GM21447 (cell line): ENCODE results near the gene DCHS2.

Source experiments
- ATAC-seq: cut with Tn5 transposase; IDR thresholded peaks from one replicate; pipeline ENCODE4 v1.9.1; 2021; ENCODE audit not compliant: unreplicated experiment

The DCHS2 gene

DNA sequence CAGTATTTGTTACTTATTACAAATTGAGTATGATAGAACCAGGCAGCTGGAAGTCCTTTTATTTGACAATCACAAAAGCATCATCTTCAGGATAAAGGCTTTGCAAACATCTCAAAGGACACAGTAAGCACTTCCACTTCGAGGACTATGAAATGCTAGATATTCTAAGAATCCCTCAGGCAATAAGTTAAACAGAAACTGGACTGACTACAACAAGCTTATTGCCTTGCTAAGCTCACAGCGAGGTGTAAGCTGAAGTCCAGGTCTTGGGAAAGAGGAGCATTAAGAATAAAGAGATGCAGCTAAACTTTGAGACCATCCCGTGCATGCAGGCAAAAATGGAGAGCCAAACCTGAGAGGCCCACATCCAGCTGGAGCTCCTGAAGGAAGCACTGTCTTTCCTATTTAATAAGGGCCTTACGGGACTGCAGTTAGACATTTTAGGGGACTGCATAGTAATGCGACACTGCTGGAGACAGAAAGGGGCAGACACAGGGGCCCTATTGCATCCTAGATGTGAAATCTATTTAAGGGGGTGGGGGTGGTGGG lies 38.7 kb downstream of the DCHS2 start:
- ATAC-seq = no peak

DNA sequence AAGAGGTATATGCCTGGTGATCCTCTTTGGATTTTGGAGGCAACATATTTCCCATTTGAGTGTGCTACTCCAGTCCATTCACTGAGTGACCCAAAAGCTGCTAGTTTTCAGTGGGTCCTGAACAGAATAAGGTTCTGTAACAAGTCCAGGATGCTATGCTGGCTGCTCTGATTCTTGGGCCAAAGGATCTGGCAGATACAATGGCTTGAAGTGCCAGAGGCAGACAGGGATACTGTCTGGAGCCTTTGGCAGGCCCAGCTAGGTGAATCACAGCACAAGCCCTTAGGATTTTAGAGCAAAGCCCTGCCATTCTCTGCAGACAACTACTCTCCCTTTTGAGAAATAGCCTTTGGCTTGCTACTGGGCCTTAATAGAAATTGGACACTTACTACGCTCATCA lies 40.6 kb downstream of the DCHS2 start:
- ATAC-seq = no peak

DNA sequence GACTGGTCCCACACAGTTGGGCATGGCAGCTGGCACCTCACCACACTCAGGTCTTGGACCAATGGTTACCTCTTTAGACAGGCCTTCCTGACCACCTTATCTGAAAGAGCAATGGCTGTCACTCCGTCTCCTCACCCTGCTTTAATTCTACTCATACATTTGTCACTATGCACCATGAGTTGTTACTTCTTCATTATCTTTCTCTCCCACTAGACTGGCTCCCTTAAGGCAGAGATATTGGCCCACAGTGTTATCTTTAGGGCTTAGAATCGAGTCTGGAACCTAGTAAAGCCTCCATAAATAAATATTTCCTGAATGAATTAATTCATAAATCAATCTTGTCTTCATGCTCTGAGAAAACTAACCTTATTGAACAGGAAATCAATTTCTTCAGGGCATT lies 46.6 kb downstream of the DCHS2 start:
- ATAC-seq = no peak

DNA sequence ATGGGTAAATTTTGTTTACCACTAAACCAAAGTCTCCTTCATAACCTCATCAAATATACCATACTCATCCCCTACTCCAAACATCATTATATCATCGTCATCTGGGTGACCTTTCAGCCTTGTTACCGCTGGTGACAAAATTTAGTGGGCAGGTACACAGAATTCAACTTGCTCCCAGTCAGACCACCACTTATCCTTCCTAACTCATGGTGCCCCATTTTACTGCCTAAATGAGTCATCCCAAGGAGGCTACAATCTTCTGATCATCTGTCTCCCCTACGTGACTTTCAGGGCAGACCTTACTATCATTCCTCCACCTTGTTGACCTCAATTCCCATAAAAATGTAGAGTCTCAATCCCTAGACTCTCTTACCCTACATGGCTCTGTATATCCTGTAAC lies 49.6 kb downstream of the DCHS2 start:
- no peak for ATAC-seq

DNA sequence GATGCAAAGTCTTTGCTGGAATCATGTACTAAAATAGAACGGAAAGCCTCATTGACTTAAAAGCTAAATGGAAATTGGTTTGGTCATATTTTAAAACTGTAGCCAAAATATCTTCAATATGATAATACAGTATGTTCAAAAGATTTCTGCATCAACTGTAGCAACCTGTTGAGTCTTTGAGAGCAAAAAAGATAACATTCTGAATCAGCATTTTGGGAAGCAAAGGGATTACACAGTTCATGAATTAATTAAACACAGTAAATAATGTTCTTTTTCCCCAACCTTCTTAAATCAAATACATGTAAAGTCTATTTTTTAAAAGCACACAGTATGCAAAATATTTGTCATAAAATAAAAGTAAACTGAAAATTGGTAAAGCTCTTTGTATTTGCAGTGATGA lies 50.5 kb downstream of the DCHS2 start:
- ATAC-seq = no peak

DNA sequence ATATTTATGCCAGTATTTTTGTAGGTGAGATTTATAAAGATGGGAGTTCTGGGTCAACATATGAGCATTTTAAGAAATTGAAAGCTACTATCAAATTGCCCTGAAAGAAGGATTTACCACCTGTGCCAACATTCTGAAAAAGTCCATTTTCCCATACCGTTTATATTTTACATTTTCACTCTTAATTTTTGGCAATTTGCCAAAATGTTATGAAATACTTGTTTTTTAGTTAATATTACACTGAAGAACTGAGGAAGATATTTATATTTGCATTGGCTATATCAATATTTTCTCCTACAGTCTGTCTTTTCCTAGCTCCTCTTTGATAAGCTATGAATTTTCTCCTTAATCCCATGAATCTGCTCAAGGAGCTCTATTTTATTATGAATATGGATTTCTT lies 52.4 kb downstream of the DCHS2 start:
- no peak for ATAC-seq

DNA sequence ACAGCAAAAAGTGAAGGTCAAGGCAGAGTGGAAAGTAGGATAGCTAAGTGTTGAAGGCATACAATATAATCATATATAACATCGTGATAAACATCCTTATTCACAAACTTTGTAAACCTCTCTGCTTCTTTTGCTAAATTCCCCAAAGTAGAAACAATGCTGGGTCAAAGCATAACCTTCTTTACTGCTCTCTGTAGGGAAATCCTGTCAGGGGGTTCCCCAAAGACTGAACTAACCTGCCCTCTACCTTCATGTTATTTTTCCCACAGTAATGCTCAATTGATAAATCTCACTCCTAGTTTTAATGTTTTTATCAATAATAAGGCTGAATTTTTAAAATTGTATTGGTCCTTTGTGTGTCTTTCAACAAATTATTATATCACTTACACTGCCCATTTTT lies 55.7 kb downstream of the DCHS2 start:
- ATAC-seq = no peak

DNA sequence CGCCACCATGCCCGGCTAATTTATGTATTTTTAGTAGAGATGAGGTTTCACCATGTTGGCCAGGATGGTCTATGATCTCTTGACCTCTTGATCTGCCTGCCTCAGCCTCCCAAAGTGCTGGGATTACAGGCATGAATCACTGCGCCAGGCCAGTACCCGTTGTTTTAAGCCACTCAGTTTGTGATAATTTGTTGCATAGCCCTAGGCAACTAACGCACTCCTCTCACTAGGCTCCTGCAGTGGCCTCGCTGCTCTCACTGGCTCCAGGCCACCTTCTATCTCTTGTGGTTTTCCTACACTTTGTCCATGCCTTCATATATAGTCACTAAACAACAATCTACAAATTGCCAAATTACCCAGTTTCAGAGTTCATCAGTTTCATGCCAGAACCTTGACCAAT lies 58.1 kb downstream of the DCHS2 start:
- no peak for ATAC-seq

DNA sequence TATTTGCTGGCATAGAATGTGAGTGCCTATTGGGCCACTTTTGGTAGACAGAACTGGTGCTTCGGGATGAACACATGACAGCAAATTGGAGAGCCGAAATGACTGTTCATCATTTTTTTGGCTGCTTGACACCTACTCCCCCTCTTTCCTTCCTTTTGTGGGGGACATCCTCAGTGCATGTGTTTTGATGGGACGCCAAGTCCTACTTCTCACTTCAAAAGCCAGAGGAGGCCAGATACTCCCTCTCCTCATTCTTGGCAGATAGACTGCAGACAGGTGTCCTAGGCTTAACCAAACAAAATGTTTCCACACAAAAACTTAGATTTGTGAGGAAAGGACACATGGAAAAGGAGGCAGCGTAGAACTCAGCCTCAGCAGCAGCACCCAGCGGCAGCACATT lies 62.4 kb downstream of the DCHS2 start:
- ATAC-seq = no peak

DNA sequence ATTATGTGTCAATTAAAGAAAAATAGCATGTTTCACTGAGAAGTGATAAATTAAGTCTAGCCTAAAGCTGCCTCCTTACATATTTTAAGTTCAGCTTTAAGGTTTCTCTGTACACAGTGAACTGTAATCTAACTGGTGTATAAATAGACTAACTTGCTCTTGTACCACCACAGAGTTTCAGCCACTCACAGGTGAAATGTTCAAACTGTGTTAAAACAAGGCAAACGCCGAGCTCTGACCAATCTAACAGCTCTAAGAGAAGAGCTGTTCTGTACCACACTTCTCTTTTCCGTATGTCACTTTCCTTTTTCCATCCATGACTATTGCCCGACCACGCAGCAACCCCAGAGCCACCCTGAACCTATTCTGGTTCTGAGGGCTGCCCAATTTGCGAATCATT lies 64.5 kb downstream of the DCHS2 start:
- ATAC-seq = no peak

DNA sequence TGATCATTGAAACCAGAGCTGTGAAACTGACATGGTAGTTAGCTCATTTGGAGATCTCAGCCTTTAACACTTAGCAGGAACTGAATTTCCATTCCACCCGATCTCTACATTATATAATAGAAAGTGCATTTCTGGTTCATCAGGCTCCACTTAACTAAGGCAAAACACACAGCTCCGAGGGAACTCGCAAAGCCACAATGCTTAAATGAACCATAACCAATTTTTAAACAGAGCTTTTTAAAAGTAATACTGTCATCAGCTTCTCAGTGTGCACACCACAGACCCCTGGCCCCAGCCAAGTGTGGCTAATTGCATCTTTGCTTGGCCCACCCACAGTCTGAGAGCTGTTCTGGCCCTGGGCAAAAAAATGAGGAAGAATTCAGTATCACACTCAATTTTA lies 66.1 kb downstream of the DCHS2 start:
- no peak for ATAC-seq

DNA sequence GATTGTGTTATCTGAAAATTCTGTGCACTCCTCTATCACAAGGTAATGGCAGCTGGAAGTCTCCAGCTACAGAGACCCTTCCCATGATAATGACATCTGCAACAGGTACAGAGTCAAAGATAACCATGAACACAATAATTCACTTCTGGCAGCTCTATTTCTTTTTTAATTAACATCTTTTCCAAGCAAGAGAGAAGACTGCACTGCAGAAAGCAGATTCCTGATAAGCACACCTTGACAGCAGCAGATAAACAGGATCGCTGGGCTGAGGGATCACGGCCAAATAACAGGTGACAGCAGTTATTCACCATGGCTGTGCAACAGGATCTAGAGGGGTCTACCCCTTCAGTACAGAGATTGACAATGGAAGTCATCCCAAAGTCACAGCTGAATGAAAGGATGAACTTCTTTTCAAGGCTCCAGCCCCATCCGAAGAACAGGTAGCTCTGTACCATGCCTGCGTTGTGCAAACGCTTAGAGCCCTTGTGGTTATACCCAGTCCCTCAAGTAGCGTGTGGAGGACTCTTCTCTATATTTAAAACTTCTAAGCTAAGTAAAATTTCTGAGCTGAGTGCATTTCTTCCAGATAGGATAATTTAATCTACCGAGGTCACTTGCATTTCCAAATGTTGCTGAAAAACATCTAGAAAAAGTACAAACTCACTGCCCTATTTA lies 66.7 kb downstream of the DCHS2 start:
- ATAC-seq = no peak

DNA sequence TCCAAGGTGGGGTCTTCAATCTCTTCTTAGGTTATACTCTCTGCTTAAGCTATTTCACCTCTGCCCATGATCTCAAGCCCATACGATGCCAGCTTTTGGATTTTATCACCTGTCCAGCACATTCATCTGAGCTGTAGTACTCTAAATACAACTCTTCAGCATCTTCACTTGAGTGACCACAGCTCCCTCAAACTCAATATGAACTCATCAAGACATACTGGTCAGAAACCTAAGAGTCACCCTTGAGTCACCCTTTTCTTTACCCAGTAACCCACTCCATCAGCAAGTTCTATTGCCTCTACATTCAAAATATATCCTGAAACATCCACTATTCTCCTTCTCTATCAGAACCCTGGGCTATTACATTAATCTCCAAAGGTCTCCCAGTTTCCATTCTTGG lies 69.4 kb downstream of the DCHS2 start:
- ATAC-seq = peak; percentile 36

DNA sequence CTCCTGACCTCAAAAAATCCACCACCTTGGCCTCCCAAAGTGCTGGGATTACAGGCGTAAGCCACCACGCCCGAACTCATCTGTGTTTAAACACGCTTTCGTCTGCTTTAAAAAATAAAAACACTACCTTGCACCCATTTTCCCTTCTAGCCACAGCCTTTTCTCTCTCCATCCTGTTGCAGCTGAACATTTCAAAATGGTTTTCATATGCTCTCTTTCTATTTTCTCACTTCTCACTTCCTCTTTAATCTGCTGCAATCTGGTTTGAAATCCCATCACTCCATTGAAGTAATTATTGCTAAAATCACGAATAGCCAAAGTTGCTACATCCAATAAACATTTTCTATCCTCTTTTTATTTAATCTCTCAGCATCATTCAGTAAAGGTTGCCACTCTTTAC lies 70.0 kb downstream of the DCHS2 start:
- ATAC-seq = peak; percentile 49

DNA sequence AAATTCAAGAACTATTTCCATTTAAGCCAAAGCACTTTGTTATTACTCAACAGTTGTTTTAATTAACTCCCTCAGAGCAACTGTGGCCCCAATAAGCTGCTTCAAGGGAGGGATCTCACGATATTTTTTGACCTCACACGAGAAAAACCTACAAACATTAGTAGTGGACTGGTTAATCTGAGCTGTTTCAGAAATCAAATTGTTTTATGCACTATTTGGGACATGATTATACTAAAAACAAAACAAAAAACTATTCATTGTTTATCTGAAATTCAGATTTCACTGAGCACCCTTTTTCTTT lies 74.3 kb downstream of the DCHS2 start:
- no peak for ATAC-seq

DNA sequence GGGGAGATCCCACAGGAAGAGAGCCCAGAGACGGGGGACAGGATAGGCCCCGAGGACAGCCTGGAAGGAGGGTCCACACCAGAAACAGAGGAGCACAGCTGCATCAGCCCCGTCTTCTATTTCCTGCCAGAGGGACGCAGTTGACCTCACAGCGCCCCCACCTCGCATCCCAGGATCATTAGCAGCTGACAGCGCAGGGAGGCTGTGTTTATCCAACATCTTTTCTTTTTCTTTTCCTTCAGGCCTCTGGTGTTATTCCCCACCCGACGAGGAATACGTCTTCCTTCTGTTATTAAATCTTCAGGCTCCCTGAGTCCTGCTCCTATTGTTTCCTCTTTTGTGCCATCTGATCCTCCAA lies 75.4 kb downstream of the DCHS2 start:
- peak; percentile 49 for ATAC-seq

DNA sequence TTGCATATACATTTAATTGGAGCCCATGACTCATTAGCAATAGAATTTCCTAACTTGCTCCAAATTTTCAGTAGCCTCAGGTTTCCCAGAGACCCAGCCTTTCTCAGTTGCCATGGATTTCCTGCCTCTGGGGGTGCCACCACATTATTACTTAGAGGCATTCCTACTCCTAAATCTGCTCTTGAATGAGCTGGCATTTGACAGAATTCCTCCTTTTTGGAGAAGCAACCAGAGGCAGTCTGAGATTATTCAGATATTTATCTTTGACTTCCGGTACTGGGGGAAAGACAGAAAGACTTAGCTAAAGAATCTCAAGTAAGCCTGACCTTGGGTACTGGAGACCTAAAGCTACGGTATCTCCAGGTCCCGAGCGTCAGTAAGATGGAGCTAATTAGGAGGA lies 76.3 kb downstream of the DCHS2 start:
- ATAC-seq = no peak

DNA sequence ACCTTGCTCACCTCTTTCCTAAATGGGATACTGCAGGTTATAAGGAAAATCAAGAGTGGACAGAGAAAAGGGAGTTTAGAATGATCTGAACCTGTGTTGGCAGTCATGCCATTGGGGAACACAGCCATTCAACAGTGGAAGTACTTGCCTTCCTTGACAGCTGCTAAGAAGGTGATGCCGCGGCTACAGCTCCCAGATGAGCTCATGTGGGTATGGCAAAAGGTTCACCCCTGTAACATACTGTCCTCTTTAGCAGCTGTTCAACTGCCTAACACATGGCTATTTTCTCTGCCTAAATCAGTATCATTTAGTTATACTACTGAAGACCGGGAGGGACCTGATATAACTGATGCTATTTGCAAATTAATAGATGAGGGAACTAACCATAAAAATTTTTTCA lies 76.8 kb downstream of the DCHS2 start:
- ATAC-seq = no peak

DNA sequence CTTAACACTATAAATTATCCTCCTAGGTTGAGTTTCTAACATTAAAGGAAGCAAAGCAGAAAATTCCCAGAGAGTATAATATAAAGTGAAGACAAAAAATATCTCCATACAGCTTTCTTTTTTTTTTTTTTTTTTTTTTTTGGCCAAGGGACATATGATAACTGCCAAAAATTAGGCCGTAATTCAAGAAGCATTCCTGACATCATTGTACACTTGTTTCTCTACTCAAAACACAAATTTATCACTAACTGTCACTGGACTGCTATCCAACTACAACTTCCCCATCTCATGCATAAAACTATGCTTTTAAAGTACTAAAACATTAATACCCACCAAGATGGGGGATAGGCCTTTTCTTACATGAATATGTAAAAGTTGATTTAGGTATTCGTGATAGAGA lies 77.2 kb downstream of the DCHS2 start:
- ATAC-seq = no peak

DNA sequence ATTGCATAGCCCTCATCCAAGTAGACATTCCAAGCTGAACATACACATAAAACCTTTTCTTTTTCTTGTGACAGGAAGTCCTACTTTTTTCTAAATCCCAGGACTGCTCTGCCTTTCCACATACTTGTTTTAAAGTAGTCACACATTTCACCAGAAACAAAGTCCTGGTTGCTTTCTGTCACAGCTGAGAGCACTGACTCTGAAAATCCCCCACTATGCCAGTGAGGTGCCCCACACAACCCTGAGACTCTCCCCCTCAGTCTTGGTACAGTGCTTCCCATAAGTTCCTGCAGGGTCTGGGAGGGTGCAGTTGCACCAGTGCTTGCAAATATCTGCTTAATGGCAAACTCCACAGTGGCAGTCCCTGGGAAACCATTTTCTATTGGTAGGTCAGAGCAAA lies 84.2 kb downstream of the DCHS2 start:
- ATAC-seq = no peak

DNA sequence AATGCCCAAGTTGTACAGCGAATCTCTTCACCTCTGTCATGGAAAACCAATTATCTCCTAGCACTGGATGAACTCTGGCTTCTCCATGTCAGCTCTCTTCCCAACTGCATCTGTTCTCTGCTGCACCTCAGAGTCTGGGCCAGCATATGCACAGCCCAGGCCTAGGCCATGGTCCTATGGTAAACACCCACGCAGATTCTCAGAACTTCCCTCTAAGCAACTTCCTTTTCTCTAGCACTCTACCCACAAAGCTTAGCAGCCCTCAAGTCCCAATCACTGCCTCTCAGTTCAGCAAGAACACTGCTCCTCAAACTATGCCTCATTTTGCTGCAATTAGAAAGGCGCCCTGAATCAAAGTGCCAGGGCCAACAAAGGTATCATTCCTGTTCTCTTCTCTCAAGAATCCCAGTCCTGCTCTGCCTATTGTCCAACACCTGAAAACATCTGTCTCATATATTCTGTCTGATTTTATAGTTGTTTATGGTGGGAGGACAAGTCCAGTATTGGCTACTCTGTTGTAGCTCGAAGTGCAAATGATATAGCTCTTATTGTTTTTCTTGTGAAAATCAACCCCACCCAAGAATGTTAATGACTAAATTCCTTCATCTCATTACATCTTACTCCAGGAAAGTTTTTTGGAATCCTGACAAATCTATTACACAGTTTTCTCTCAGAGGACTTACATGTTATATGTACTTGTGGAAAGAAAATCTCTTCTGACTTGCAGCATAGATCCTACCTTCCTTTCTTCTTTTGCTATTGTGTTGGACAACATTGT lies 85.4 kb downstream of the DCHS2 start:
- ATAC-seq = peak; percentile 94

DNA sequence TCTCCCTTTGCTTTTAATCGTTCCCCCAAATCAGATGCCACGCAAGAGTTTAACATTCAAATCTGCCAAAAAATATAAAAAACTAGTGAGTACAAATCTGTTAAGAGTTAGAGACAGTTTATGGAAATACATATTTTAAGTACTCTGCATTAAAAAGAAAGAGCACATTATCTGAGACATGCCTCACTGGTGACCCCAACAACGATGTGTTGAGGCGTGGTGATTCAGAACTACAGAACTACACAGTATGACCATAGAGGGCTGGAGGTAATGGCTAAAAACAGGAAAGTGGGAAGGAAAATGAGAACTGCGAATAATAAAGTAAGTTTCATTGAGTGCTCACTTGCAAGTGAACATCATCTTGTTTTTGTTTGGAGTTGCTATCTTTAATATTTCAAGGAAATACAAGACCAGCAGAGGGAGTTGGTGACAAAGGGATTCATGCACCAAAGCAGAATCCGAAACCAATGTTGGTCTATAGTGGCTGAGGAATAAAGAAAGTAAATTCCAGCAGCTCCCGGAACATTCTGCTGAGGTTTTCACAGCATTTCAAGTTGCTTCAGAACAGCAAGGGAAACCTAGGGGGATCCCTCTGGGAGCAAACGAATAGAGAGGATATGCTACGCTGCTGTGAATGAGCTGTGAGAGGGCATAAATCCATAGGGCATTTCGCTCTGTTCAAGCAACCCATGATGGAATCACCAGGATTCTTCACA lies 92.2 kb downstream of the DCHS2 start:
- ATAC-seq = no peak
